ENCODE measurements around the gene MOK.
"Not testable (repeated sequence)": the region's sequence is repeated elsewhere in the genome, so short reads cannot be mapped to it uniquely, and the experiment has no call there.

Gene MOK

GRCh38 chr14:102255401-102256190 lies 49.4 kb downstream of the MOK start:
- no peak overlapping the region for H3K4me3 ChIP-seq (ENCODE audit: low read length)
- no peak for DNase-seq (ENCODE audit: low read depth, low spot score)

- no peak overlapping the region for H3K4me3 ChIP-seq (ENCODE audit: low read length)
- no peak for DNase-seq (ENCODE audit: low read depth, low spot score)
These were observed 51.8 kb downstream of the MOK start for GRCh38 chr14:102252834-102253801.

- DNase-seq (ENCODE audit: low read depth, low spot score): no peak
- H3K4me3 ChIP-seq (ENCODE audit: low read length): no peak overlapping the region
These were observed 53.8 kb downstream of the MOK start for GRCh38 chr14:102251161-102251560.

- DNase-seq (ENCODE audit: low read depth, low spot score): no peak
- no peak overlapping the region for H3K4me3 ChIP-seq (ENCODE audit: low read length)
These were observed 54.3 kb downstream of the MOK start for GRCh38 chr14:102250636-102251035.

GRCh38 chr14:102249981-102250380 lies 55.0 kb downstream of the MOK start:
- no peak for DNase-seq (ENCODE audit: low read depth, low spot score)
- H3K4me3 ChIP-seq (ENCODE audit: low read length): no peak overlapping the region

GRCh38 chr14:102249041-102249440 lies 55.9 kb downstream of the MOK start:
- H3K4me3 ChIP-seq (ENCODE audit: low read length): no peak overlapping the region
- no peak for DNase-seq (ENCODE audit: low read depth, low spot score)

- DNase-seq (ENCODE audit: low read depth, low spot score): no peak
- no peak overlapping the region for H3K4me3 ChIP-seq (ENCODE audit: low read length)
These were observed 56.8 kb downstream of the MOK start for GRCh38 chr14:102248121-102248520.

- no peak for DNase-seq (ENCODE audit: low read depth, low spot score)
- H3K4me3 ChIP-seq (ENCODE audit: low read length): no peak overlapping the region
These were observed 58.9 kb downstream of the MOK start for GRCh38 chr14:102246071-102246470.

- not testable (repeated sequence) for H3K4me3 ChIP-seq (ENCODE audit: low read length); DNase-seq (ENCODE audit: low read depth, low spot score)
These were observed 61.2 kb downstream of the MOK start for GRCh38 chr14:102243795-102244194.

GRCh38 chr14:102241147-102241546 lies 63.8 kb downstream of the MOK start:
- H3K4me3 ChIP-seq (ENCODE audit: low read length): no peak overlapping the region
- no peak for DNase-seq (ENCODE audit: low read depth, low spot score)

GRCh38 chr14:102240481-102240880 lies 64.5 kb downstream of the MOK start:
- not testable (repeated sequence) for H3K4me3 ChIP-seq (ENCODE audit: low read length)

GRCh38 chr14:102239231-102239630 lies 65.7 kb downstream of the MOK start:
- no peak overlapping the region for H3K4me3 ChIP-seq (ENCODE audit: low read length)
- DNase-seq (ENCODE audit: low read depth, low spot score): no peak

More at GRCh38 chr14:102240481-102240880, 64.5 kb downstream of the MOK start:
- not testable (repeated sequence) for DNase-seq (ENCODE audit: low read depth, low spot score)

- no peak overlapping the region for H3K4me3 ChIP-seq (ENCODE audit: low read length)
- DNase-seq (ENCODE audit: low read depth, low spot score): no peak
These were observed 66.2 kb downstream of the MOK start for GRCh38 chr14:102238766-102239165.

- no peak overlapping the region for H3K4me3 ChIP-seq (ENCODE audit: low read length)
- no peak for DNase-seq (ENCODE audit: low read depth, low spot score)
These were observed 66.8 kb downstream of the MOK start for GRCh38 chr14:102238131-102238530.

GRCh38 chr14:102236026-102236425 lies 68.9 kb downstream of the MOK start:
- no peak for DNase-seq (ENCODE audit: low read depth, low spot score)
- H3K4me3 ChIP-seq (ENCODE audit: low read length): no peak overlapping the region

GRCh38 chr14:102235275-102235897 lies 69.6 kb downstream of the MOK start:
- H3K4me3 ChIP-seq (ENCODE audit: low read length): no peak overlapping the region
- DNase-seq (ENCODE audit: low read depth, low spot score): peak; percentile 46

GRCh38 chr14:102234331-102235264 lies 70.4 kb downstream of the MOK start:
- no peak for DNase-seq (ENCODE audit: low read depth, low spot score)
- no peak overlapping the region for H3K4me3 ChIP-seq (ENCODE audit: low read length)

- no peak overlapping the region for H3K4me3 ChIP-seq (ENCODE audit: low read length)
- no peak for DNase-seq (ENCODE audit: low read depth, low spot score)
These were observed 71.9 kb downstream of the MOK start for GRCh38 chr14:102233081-102233480.

- no peak for DNase-seq (ENCODE audit: low read depth, low spot score)
- H3K4me3 ChIP-seq (ENCODE audit: low read length): no peak overlapping the region
These were observed 72.7 kb downstream of the MOK start for GRCh38 chr14:102232348-102232625.
